AG04449 (cell line): ENCODE results near the gene OR2D3.
"Not testable (repeated sequence)": the region's sequence is repeated elsewhere in the genome, so short reads cannot be mapped to it uniquely, and the experiment has no call there.

ENCODE experiments used
- CTCF ChIA-PET: fragments of 350-600 bp; formaldehyde crosslinking; extraction: SDS; loops from one replicate; lab custom pipeline; 2021; ENCODE audit warnings: antibody characterized with exemption; lab: Yijun Ruan, JAX
- POLR2A ChIA-PET: fragments of 400-600, 350-600 bp; formaldehyde crosslinking; extraction: SDS; loops from one replicate; lab custom pipeline; 2020; ENCODE audit warnings: antibody characterized with exemption, inconsistent platforms; lab: Yijun Ruan, JAX
- DNase-seq: peaks from one replicate; pipeline ENCODE4 v3.0.0-alpha.2; 2010; ENCODE audit warnings: low read depth, low spot score
- H3K4me3 ChIP-seq: 2 replicates; pipeline ENCODE4 v1.5.1; 2011; ENCODE audit warnings: low read depth, mild to moderate bottlenecking, control low read depth, low read length
- CTCF ChIP-seq: IDR thresholded peaks from one replicate; pipeline ENCODE4 v1.5.1; 2011; ENCODE audit warnings: mild to moderate bottlenecking, moderate library complexity, low read length, control low read depth, inconsistent platforms; ENCODE audit not compliant: insufficient read depth; ENCODE audit errors: missing control alignments

Gene OR2D3

DNA sequence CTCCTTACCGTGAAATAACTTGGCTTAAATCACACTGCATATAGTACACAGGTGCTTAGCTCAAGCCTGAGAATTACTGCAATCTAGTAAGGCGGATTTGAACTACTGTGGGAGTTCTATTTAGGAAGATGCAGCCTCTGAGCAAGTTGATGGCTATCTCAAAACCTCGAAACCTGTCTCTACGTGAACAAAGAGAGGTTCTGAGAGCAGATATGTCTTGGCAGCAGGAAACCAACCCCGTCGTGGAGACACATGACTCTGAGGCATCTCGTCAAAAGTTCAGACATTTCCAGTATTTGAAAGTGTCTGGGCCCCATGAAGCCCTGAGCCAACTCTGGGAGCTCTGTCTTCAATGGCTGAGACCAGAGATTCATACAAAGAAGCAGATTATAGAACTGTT is 11.3 kb downstream of the OR2D3 start:
- H3K4me3 ChIP-seq: no peak overlapping the region
- ChIA-PET POLR2A (no interaction called here), CTCF (no interaction called here)
- TF ChIP-seq CTCF: no peak
- no peak for DNase-seq

- H3K4me3 ChIP-seq: no peak overlapping the region
- ChIA-PET CTCF (no interaction called here), POLR2A (no interaction called here)
- no peak for DNase-seq
- no peak for TF ChIP-seq CTCF
Measured at GRCh38 chr11:6941970-6942369, 21.2 kb downstream of the OR2D3 start.

- POLR2A ChIA-PET: no interaction called here
- CTCF ChIA-PET: no interaction called here
- TF ChIP-seq CTCF: no peak
Measured at GRCh38 chr11:6943131-6943530, 22.3 kb downstream of the OR2D3 start.

DNA sequence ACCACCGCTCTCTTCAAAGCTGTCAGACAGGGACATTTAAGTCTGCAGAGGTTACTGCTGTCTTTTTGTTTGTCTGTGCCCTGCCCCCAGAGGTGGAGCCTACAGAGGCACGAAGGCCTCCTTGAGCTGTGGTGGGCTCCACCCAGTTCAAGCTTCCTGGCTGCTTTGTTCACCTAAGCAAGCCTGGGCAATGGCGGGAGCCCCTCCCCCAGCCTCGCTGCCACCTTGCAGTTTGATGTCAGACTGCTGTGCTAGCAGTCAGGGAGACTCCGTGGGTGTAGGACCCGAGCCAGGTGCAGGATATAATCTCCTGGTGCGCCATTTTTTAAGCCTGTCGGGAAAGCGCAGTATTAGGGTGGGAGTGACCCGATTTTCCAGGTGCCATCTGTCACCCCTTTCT is 33.4 kb downstream of the OR2D3 start:
- POLR2A ChIA-PET, H3K4me3 ChIP-seq, CTCF ChIA-PET, DNase-seq: not testable (repeated sequence)

More at GRCh38 chr11:6943131-6943530, 22.3 kb downstream of the OR2D3 start:
- H3K4me3 ChIP-seq: no peak overlapping the region
- DNase-seq: no peak

DNA sequence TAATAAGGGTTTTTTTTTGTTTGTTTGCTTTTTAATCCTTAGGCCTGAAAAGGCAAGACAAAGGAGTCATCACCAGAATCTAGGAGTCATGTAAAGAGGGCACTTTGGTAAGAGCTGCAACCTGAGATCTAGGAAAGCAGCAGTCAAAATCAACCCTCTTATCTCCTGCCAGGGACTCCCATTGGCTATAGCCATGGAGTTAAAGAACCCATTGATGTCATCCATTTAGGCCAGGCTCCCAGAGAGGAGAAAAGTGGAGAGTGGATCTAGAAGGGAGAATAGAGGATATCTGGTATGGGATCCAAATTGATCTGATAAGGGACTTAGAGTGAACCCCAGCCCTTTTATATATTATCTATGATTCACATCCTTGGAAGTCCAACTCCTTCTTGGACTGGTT is 41.3 kb downstream of the OR2D3 start:
- CTCF ChIA-PET: no interaction called here
- POLR2A ChIA-PET: no interaction called here

GRCh38 chr11:6962673-6963072 is 41.9 kb downstream of the OR2D3 start:
- ChIA-PET POLR2A (no interaction called here), CTCF (no interaction called here)
- DNase-seq: no peak
- no peak for TF ChIP-seq CTCF
- no peak overlapping the region for H3K4me3 ChIP-seq

More for the DNA sequence above, 41.3 kb downstream of the OR2D3 start:
- no peak for TF ChIP-seq CTCF
- no peak overlapping the region for H3K4me3 ChIP-seq
- DNase-seq: no peak

DNA sequence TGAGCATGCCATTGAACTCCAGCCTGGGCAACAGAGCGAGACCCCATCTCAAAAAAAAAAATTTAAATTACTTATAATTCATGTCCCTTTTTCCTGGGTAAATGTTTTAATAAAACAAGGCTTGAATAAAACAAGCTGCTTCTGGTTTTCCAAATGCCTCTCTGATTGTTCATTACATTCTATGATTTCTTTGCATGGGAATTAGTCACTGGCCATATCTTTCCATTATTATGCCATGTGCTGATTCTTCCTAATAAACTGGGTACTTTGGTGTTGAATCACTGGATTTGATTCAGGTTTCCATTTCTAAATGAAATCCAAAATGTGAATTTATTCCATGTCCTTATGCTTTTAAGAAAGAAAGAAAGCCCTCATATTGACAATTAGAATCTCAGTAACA is 48.0 kb downstream of the OR2D3 start:
- no peak for DNase-seq
- no peak for TF ChIP-seq CTCF
- H3K4me3 ChIP-seq: no peak overlapping the region
- POLR2A ChIA-PET: no interaction called here
- CTCF ChIA-PET: interaction anchor here (0.6 kb wide), 1 partner anchor 42 kb away, joined by 3 read pairs; no protein-coding TSS in a partner anchor

DNA sequence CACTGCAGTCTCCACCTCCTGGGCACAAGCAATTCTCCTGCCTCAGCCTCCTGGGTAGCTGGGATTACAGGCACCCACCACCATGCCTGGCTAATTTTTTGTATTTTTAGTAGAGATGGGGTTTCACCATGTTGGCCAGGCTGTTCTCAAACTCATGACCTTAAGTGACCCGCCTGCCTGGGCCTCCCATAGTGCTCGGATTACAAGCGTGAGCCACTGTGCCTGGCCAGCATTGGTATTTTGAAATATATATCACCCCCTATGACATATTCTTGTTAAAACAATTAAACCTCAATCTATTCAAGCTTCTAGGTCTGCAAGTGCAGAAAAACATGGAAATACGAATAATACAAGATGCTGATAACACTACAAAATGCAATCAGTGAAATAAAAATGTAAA is 49.1 kb downstream of the OR2D3 start:
- DNase-seq, POLR2A ChIA-PET, H3K4me3 ChIP-seq, CTCF ChIA-PET: not testable (repeated sequence)
